Midbrain (tissue), 1 donor: ENCODE results near the gene CASP5.
"Not testable (repeated sequence)": the region's sequence is repeated elsewhere in the genome, so short reads cannot be mapped to it uniquely, and the experiment has no call there.

ENCODE experiments used
- DNase-seq: peaks from one replicate; lab custom pipeline; 2025; lab: John Stamatoyannopoulos, UW

The CASP5 gene

DNA sequence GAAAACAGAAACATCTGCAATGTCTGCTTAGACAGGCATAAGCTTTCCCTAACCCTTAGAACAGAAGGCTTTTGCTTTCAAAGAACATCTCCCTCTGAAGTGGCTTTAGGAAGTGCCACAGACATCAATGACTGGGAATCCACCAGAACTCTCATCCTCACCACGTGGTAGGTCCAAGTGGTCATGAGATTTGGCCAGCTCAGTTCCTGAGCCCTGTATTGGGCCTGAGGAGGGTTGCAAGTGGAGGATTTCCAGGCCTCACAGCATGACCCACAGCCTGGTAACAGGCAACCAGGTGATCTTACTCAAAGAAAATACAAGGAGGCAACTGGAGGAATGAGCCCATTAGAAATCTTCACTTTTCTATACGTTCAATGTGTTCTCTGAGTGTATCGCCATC, 10.4 kb upstream of the CASP5 start:
- no peak for DNase-seq

- DNase-seq, result no peak
Measured at GRCh38 chr11:105032495-105032894, 9.5 kb upstream of the CASP5 start.

DNA sequence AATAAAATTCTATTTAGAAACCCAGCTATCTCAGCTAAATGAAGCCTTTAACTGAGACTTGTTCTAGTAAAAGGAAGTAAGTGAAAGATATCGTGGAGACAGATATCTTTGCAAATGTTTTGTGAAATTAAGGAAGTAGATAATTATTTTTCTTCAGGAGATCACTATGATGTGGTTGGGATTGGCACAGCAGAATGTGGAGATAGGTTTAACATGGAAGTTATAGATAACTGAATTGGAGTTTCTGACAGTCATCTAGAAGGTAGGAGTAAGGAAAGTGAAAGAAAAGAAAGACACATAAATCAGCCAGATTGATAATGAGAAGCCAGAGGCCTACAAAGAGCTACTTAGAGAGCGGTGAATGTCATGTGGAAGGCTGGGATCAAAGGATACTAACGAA, 4.7 kb upstream of the CASP5 start:
- DNase-seq, result no peak

DNA sequence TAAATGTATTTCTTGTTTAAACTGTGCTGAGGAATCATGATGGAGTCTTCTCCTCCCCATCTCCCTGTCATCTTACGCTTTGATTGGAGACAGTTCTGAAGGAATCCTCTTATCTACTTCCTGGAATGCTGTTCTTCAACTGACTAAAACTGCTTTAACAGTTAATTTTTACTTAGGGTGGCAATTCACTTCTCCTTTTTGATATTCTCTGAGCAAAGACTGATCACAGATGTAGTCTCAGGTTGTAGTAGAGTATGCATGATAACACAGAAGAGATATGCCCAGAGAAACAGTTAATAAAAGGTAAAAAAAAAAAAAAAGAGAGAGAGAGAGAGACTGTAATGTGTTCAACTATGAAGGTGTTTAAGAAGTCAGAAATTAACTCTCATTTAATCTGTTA, 1.4 kb upstream of the CASP5 start:
- DNase-seq, result no peak

DNA sequence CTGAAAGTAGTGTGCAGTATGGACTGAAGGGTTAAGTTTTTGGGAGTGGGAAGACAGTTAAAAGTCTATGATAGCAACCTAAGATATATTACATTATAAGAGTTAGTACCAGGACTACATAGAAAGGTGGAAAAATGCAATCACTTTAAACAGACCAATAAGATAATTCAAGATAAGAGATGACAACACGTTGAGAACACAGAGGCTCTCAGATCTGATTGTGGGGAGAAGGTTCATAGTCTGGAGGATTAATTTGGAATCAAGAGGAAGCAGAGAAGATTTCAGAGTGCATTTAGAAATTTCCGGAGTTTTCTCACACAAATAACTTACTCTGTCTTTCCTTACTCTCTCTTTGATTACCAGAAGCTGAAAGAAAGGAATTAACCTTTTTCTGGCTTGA, 441 bp downstream of the CASP5 start:
- no peak for DNase-seq

- no peak for DNase-seq
Measured at GRCh38 chr11:105007463-105007862, 15.5 kb downstream of the CASP5 start.

- no peak for DNase-seq
Measured at GRCh38 chr11:105005451-105005845, 17.5 kb downstream of the CASP5 start.

GRCh38 chr11:105004021-105004420, 18.9 kb downstream of the CASP5 start:
- no peak for DNase-seq

GRCh38 chr11:105003151-105003550, 19.8 kb downstream of the CASP5 start:
- DNase-seq, result no peak

DNA sequence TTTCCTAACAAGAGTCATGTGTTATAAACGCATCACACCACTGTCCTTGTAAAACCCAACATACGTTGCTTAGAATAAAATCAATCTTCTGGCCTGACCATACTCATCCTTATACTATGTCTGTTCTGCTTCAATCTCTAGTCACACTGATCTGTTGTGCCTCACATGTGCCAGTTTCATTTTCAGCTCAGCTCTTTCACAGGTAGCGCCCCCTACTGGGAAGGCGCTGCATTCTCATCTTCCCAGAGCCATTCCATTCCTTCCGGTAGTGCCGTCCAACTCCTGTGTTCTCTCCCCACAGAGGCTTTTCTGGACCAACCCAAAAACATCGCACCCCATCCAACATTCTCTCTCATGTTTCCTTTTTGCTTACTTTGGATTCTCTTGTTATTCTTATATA, 22.2 kb downstream of the CASP5 start:
- no peak for DNase-seq

DNA sequence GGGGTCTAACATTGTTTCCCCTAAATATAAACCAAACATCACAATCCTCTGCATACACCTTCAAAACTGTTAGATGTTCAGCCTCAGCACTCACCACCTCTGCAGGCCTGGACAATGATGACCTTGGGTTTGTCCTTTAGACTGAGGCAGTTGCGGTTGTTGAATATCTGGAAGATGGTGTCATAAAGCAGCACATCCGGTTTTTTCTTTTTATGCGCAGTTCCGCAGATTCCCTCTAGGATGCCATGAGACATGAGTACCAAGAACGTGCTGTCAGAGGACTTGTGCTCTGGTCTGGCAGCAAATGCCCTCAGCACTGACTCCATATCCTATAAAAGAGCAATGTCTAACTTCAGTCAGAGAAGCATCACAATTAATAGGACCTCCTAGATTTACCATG, 22.8 kb downstream of the CASP5 start:
- DNase-seq, result no peak

GRCh38 chr11:104999721-105000120, 23.2 kb downstream of the CASP5 start:
- no peak for DNase-seq

DNA sequence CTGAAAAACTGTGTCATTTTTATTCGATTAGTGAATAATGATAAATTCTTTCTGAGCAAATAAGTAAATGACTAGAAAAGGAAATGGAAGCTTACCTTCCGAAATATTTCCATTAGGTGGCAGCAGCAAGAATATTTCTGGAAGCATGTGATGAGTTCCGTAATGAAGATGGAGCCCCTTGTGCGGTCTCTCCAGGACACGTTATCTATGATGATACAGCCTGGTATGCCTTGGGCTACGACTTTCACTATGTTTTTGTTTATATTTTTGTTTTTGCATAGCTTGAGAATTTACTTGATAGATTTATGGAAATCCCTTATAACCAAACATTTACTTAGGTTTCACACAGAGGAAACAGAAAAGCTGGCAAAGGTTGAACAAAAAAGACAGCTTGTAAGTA, 25.7 kb downstream of the CASP5 start:
- no peak for DNase-seq

DNA sequence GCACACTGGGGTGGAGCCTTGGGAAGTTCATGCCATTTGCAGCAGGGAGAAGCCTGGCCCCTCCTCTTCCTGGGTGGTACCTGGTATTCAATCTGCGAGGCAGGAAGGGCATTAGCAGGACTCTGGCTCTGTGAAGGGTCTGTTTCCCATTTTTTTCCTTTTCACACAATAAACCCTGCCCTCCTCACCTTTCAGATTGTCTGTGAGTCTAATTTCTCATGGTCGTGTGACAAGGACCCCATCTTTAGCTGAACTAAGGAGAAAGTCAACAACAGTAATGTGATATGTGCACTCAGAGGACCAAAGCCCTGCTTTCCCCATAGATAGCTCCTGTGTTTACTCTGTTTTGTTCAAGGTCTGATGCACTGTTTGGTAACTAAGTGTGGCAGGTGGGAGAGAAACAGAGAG, 28.0 kb downstream of the CASP5 start:
- no peak for DNase-seq

DNA sequence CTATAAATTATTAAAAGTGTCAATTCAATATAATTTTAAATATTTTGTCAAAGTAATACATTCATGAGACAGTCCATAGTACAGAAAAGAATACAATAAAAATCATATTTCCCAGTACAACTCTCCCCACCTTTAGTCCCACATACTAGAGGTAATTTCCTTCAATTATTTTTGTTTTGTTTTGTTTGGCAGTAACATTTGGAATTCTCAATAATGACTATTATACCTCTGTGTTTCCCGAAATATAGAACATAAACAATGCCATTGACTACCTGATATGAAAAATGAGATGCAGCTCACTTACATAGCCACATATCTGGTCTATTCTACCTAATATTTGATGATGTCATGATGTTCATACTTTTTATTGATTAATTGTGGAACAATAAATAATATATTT, 30.2 kb downstream of the CASP5 start:
- no peak for DNase-seq

DNA sequence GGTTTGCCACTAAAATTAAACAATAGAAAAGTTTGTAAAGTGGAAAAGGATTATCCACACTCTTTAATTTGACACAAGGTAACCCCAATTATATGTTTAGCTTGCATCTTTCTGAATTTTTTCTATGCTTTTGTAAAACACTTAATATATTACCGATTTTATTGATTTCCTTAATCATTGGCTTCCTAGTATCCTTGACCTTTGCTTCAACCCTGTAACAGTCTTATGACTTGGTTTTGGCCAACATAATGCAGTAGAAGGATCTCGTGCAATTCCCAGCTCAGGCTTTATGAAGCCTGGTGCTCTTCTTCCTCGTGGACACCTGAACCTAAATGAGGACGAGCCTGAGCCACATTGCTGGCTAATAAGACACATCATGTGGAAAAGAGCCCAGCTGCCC, 31.0 kb downstream of the CASP5 start:
- no peak for DNase-seq

DNA sequence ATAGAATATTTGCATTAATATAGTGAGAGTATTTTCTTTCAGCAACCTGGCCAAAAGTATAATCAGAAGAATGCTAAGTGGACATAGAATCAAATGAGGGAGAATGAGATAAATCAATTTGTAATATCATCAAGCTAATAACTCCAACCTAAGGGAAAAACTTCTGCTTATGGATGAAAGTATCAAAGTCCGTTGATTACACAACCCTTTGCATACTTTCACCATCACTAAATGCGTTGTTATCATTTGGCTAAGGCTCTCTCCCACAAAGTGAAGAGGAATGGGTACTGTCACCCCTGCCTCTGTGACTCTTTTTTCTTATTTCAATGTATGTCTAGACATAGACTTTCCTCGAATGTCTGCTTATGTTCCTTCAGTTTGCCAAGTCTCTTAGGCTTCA, 38.2 kb downstream of the CASP5 start:
- DNase-seq, result no peak

DNA sequence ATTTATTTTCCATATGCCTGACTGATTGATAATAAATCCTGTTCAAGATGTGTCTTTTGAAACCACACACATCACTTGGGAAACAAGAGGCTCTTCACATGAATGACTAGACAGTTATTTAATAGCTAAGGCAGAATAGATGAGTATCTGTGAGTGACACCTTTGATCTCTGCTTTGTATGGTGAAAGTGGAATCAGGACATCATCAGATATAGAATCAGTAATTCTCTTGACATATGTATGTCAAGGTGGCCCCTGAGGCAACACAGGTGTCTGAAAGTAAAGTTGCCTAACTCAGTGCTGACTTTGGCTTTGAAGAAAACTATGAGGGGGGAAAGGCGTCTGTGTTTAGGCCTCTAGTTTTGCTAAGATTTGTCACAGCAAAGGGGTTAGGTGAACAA, 43.1 kb downstream of the CASP5 start:
- DNase-seq, result no peak

GRCh38 chr11:104973616-104974015, 49.4 kb downstream of the CASP5 start:
- no peak for DNase-seq

DNA sequence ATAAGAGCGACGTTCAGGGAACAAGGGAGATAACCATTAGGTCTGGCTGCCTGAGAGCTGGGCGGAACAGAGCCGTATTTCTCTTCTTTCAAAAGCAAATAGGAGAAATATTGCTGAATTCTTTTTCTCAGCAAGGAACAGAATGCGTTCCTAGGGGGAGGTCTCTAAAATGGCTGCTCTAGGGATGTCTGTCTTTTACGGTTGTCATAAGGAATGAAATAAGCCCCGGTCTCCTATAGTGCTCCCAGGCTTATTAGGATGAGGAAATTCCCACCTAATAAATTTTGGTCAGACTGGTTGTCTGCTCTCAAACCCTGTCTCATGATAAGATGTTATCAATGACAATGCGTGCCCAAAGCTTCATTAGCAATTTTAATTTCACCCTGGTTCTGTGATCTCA, 50.0 kb downstream of the CASP5 start:
- not testable (repeated sequence) for DNase-seq

GRCh38 chr11:104970756-104971155, 52.2 kb downstream of the CASP5 start:
- DNase-seq, result no peak

DNA sequence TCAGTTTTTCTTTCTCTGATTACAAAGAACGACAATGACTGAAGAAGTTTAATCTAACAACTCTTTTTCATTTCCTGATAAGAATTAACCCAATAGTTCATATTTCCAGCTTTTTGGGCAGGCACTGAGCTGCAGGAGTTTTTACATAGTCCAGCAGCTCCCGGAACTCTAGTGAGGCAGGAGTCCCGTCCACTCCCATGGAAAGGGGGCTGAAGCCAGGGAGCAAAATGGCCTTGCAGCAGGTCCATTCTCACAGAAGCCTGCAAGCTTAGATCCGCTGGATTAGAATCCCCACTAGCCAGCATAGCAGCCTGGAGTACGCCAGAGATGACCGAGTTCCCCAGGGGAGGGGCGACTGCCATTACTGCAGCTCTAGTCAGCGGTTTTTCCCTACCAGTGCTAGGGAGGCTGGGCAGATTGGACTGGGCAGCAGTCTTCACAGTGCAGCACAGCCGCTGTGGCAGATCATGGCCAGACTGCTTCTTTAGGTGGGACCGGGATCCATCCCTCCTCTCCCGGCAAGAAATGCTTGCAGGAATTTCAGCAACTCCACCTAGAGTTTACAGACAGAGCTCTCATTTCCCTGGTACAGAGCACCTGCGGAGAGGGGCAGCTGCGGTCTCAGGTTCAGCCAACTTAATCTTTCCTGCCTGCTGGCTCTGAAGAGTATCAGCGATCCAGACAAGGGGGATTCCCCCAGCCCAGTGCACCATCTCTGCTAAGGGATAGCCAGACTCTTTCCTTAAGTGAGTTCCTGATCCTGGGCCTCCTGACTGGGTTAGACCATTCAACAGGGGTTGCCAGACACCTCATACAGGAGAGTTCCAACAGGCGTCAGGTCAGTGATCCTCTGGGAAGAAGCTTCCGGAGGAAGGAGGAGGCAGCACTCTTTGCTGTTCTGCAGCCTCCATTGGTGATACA, 53.9 kb downstream of the CASP5 start:
- DNase-seq, result no peak

DNA sequence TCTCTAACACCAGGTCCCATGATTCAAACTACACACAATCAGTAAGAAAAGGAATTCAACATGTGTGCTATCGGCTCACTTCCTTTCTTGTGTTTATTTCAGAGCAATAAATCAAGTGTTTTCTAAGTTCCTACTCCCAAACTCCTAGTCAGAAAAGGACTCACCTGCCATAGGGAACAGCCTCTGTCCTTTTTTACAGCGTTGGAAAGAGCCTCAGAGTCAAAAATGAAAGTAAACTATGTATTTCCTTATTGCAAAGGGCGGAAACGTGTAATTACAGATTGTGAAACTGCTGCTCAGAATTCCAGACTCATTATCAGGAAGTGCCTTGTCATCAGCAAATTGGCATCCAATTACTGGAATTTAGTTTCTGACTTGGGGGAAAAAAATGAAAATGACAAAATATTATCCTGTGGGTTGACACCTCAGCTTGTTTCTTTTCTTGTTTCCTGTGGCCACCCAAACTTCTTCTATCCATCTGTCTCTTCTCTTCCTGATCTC, 54.6 kb downstream of the CASP5 start, which contains the start of gene CASP4:
Gene CASP4 (minus strand): TSS at position 220 of the 501 bp plus-strand sequence. CDS start 49 bp downstream, at position 171.
- DNase-seq, result no peak
